ENCODE measurements around the gene PLA2G4D.

Gene PLA2G4D

DNA sequence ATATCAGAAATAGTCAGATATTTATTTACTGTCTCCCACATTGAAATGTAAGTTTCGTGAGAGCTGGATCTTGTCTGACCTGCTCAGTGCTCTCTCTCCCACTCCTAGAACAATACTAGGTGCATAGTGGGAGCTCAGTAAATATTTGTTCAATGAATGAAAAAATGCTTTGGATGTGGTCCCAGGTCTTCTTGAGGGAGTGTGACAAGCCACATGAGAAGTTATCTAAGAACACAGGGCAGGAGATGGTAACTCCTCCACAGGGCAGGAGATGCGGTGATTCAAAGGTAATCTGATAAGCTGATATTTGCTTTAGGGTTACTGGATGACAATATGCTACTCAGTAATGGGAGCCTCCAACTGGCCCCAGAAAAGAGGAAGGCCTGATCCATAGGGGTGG lies 47.8 kb downstream of the PLA2G4D start:
- no peak for DNase-seq

- no peak for DNase-seq
These were observed 49.1 kb downstream of the PLA2G4D start for GRCh38 chr15:42045211-42045615.

GRCh38 chr15:42042602-42043400 lies 51.6 kb downstream of the PLA2G4D start:
- no peak for DNase-seq

DNA sequence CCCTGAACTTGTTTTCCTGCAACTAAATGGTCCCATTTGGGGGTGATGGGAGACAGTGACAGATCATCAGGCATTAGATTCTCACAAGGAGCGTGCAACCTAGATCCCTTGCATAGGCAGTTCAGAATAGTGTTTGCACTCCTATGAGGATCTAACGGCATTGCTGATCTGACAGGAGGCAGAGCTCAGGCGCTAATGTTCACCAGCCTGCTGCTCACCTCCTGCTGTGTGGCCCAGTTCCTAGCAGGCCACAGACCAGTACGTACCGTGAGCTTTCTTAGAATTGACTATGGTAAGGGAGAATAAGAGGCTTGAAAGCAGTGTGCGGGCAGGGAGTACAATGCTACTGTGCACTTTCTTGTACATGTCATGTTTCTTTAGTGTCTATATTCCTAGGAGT lies 56.0 kb downstream of the PLA2G4D start:
- DNase-seq: no peak

DNA sequence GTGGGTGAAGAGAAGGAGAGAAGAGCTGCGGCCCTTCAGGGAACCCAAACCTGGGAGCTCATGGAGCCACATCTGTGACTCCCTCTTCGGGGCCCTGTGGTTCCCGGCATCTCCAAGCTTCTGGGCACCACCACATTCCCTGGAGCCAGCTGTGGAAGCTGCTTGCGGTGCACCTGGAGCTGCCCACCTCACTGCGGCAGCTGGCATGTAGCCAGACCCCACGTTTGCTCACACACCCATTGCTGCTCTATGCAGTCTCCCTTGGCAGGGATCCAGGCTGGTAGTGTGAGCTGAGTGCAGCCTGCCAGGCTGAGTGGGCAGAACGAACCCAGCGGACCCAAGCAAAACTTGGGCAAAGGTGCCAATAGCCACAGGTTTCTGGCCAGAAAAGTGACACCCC lies 56.7 kb downstream of the PLA2G4D start:
- peak; percentile 86 for DNase-seq

GRCh38 chr15:42036966-42037365 lies 57.4 kb downstream of the PLA2G4D start:
- DNase-seq: no peak

DNA sequence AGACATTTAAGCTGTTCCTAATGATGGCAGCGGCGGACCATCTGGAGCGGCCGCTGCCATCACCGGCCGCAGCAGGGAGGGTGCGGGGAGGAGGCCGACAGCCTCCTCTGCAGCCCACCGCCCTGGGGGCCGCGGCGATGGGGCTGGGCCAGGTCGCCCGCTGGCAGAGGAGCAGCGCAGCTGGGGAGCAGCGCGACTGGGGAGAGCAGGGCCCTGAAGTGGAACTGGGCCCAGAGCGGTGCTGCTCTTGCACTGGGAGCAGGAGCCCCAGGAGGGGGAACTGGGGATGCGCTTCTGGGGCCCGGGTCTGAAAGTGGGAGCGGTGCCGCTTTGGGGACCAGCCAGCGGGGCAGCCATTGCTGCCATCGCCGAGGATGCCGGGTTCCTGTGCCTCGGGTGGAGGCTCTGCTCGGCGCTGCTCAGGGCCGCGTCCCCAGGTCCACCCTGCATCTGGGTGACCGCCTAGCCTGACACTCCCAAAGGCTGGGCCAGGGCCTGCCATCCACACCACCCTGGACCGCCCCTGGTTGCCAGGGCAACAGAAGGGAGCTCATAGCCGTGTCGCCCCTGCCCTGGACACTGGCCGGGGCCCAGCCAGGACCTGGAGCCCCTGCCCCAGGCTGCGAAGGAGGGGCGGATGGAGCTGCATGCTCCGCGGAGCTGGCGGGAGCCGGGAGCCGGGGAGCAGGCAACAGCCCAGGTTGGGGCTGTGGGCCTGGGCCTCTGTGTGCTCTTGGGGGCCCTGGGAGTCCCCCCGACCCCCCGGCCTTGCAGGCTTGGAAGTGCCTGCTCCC lies 58.1 kb downstream of the PLA2G4D start:
- DNase-seq: no peak

GRCh38 chr15:42035435-42035761 lies 59.0 kb downstream of the PLA2G4D start:
- DNase-seq: no peak

DNA sequence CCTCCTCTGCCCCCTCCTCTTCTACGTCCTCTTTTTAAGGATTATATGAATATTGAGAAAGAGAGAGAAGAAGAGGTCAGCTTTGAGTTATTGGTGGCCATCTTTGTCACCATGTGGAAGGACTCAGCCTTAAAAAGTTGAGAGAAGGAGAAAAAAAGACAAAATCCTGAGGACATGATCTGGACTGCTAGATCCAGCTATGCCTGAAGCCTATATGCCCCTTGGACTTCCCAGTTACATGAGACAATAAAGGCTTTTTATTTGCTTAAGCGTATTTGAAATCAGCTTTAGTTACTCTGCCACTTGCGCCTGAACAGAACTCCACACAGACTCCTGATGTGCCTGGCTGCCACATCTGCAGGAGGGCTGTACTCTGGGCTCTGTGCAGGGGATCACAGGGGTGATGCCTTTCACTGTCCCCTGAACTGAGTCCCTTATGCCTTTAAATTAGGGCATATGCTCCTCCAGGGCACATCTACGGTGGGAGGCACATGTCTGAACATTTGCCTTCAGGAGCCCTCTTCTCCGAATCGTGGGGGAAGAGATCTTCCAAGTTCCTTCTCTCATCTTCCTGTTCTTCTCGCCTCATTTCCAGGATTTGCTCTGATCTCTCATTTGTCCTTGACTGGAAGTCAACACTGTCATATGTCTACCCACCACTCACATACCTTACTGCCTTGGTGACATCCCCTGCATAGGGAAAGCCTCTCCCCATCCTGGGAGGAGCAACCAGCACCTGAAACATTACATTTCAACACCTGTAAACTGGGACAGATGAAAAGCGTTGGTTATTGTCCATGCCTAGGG lies 59.5 kb downstream of the PLA2G4D start:
- no peak for DNase-seq

DNA sequence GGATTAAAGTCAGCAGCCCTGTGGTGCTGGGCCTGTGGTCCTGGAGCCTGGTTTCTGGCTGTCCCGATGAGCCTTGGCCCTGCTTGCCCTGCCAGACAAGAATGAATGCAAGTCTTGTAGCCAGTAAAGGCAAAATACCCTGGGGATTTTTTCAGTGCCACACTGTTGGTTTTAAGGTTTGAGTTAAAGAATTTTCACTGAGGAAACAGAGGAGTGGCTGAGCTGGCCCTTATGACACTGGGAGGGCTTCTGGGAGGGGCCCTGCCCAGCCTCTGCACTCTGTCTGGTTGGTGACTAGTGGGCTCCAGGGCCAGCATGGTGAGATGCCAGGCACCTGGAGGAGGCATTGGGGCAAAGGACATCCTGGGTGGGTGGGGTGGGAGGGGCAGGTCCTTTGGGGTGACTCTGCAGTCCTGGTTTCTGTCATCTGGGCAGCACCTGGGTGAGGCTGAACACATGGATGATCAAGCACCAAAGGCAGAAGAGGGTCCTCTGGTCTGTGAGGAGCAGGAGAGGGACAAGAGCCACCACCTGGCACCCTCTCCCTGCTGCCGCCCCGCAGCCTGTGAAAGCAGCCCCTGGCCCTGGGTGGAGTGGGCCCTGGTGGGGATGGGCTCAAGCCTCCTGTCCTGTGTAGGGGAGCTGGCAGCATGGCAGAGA lies 61.0 kb downstream of the PLA2G4D start:
- no peak for DNase-seq

DNA sequence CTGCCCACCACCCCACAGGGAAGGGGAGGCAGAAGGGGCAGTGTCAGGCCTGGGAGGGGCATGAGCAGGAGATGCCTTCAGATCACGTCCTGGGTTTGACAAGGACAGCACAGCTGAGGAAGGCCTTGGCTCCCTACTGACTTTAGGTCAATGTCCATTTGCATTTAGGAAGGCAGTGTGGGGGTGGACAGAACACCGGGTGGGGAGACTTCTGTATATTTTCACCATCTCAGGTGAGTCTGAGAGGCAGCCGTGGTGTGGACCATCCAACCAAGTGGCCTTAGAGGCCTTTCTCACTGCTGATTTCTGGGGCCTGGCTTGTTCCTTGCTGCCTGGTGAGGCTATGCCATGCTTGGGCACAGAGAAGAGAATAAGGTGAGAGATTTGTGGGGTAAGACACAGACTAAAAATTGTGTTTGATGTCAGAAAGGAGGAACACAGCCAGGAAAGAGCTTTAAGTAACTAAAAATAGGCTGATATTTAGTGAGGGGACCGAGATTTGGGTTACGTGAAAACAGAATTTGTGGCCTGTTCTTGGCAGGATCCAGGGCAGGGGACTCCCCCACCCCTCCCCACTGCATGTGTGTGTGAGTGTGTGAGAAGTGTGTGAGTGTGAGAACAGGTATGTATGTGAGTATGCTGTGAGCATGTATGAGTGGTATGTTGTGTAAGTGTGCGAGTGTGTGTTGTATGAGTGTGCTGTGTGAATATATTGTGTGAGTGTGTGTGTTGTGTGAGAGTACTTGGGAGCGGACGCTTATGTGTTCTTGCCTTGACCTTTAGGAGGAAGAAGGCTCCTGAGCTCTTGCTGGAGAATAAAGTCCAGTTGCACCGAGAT lies 61.8 kb downstream of the PLA2G4D start:
- no peak for DNase-seq

GRCh38 chr15:42031198-42031915 lies 63.0 kb downstream of the PLA2G4D start:
- no peak for DNase-seq

DNA sequence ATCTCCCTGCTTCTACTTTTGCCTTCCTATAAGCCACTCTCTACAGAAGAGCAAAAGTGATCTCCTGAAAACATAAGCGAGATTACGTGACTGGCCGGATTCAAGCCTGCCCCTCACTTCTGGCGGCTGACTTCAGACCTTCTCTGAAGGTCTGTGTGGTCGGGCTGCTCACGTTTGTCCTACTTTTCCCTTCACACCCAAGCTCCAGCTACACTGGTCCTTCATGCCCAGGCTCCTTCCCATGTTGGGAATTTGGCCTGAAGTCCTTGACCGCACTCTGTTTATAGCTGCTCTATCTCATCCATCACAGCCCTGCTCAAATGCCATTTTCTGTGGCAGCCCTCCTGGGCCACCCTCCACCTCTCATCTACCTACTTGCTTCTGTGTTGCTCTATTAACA lies 66.8 kb downstream of the PLA2G4D start:
- DNase-seq: no peak

- DNase-seq: no peak
These were observed 70.1 kb downstream of the PLA2G4D start for GRCh38 chr15:42024303-42024702.

GRCh38 chr15:42021593-42021992 lies 72.8 kb downstream of the PLA2G4D start:
- DNase-seq: no peak

DNA sequence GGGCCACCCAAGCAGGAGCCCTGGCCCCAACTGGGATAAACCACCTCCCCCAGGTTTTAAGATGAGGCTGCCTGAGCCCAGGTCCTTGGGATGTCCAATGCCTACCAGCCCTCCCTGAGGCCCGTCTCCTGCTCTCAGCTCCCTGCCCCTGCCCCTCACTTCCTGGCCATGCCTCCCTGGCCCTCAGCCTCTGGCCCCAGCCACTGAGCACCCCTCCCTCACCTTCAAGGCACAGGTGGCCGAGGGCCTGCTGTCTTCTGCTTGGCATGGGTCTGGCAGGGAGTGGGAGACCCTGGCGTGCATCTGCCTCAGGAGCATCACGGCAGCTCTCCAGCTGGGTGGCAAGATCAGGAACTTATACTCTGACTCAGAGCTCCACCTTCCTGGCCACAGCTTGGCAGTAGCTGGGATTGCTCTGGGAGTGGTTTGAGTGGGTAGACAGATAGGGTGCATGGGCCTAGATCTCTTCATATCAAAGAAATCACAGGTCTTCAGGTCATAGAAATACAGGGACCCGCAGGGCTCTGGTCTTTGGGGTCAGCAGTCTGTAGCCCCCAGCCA lies 73.6 kb downstream of the PLA2G4D start, which contains the start of gene PLA2G4E:
Gene PLA2G4E, minus strand, starts transcription at position 330 of the 561 bp plus-strand sequence. Its CDS starts 12 bp downstream, at position 318.
- no peak for DNase-seq

DNA sequence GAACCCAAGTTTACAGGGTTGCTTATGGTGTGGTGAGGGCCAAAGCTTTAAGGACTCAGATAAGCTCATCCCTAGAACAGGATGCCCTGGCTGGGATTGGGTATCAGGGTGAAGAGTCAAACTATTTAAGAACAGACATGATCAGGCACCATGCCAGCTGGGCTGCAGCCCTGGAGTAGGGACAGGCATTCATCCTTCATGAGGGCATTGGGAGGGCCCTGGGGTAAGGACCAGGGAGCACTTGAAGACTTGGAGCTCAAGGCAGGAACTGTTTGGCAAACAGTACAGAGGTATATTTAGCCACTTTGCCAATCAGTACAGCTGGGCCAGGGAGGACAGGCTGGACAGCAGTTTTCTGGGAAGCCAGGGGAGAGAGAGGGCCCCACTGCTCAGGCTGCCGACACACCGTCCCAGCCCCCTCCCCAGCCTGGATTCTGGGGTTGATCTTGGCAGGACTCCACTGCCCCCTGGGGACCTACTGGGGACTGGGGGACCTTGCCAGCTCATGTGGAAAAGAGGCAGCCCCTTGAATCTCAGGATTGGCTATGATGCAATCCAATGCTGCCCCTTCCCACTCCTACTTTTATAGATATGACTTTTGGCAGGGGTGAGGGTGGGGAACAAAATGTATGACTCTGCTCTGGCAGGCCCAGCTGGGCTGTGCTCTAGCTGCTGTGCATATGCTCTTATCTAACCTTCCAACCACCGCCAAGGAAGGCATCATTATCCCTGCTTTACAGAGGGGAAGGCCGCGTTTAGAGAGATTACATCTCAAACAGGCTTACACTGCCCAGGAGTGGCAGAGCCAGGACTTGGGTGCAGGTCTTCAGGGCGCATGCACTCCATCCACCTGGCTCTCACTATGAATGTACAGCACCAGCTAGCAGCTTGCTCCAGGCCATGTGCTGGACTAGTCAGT lies 75.8 kb downstream of the PLA2G4D start:
- no peak for DNase-seq
